Stimulated activated CD8-positive, alpha-beta memory T cell treated with anti-CD3 and anti-CD28 coated beads, Interleukin-4, amount 100 ng/mL, for 24 hours (primary cell): ENCODE data around the gene ARHGAP23.
"Not testable (repeated sequence)": the region's sequence is repeated elsewhere in the genome, so short reads cannot be mapped to it uniquely, and the experiment has no call there.

Experiments used
- DNase-seq: peaks from one replicate; pipeline ENCODE4 v3.0.0-alpha.2; 2020; ENCODE audit warnings: low read depth

Gene ARHGAP23

GRCh38 chr17:38512473-38513058 lies 84.3 kb downstream of the ARHGAP23 start:
- no peak for DNase-seq

GRCh38 chr17:38526526-38526925 lies 98.3 kb downstream of the ARHGAP23 start:
- DNase-seq, result not testable (repeated sequence)

GRCh38 chr17:38528141-38528540 lies 99.9 kb downstream of the ARHGAP23 start:
- not testable (repeated sequence) for DNase-seq

- not testable (repeated sequence) for DNase-seq
Measured at GRCh38 chr17:38530856-38531255, 102.6 kb downstream of the ARHGAP23 start.

GRCh38 chr17:38531761-38532160 lies 103.5 kb downstream of the ARHGAP23 start:
- DNase-seq, result not testable (repeated sequence)

- DNase-seq, result no peak
Measured at GRCh38 chr17:38532451-38532850, 104.2 kb downstream of the ARHGAP23 start.

- DNase-seq, result no peak
Measured at GRCh38 chr17:38533241-38533640, 105.0 kb downstream of the ARHGAP23 start.

GRCh38 chr17:38533866-38534497 lies 105.7 kb downstream of the ARHGAP23 start:
- no peak for DNase-seq

GRCh38 chr17:38534498-38534885 lies 106.2 kb downstream of the ARHGAP23 start:
- no peak for DNase-seq

- DNase-seq, result no peak
Measured at GRCh38 chr17:38535886-38536285, 107.6 kb downstream of the ARHGAP23 start.

GRCh38 chr17:38536661-38537060 lies 108.4 kb downstream of the ARHGAP23 start:
- no peak for DNase-seq

- no peak for DNase-seq
Measured at GRCh38 chr17:38538906-38539305, 110.6 kb downstream of the ARHGAP23 start.

GRCh38 chr17:38539386-38539785 lies 111.1 kb downstream of the ARHGAP23 start:
- no peak for DNase-seq

- DNase-seq, result no peak
Measured at GRCh38 chr17:38540514-38541045, 112.3 kb downstream of the ARHGAP23 start.

- DNase-seq, result no peak
Measured at GRCh38 chr17:38541281-38541680, 113.0 kb downstream of the ARHGAP23 start.

- DNase-seq, result no peak
Measured at GRCh38 chr17:38542286-38542685, 114.0 kb downstream of the ARHGAP23 start.

- no peak for DNase-seq
Measured at GRCh38 chr17:38543403-38544174, 115.3 kb downstream of the ARHGAP23 start.

- no peak for DNase-seq
Measured at GRCh38 chr17:38544175-38544838, 116.0 kb downstream of the ARHGAP23 start.

- DNase-seq, result no peak
Measured at GRCh38 chr17:38544839-38545209, 116.6 kb downstream of the ARHGAP23 start.

GRCh38 chr17:38545531-38546225 lies 117.4 kb downstream of the ARHGAP23 start:
- no peak for DNase-seq

GRCh38 chr17:38546396-38546795 lies 118.1 kb downstream of the ARHGAP23 start:
- no peak for DNase-seq

GRCh38 chr17:38547444-38547843 lies 119.2 kb downstream of the ARHGAP23 start:
- no peak for DNase-seq
